Ishikawa (cell line): ENCODE measurements around the gene SELENOI.
A peak's percentile ranks its signal among the peaks of the same experiment; 100 is the strongest.

Experiments
- CEBPB ChIP-seq: IDR thresholded peaks from 2 replicates; pipeline ENCODE4 v1.6.1; 2012
- CREB1 ChIP-seq: IDR thresholded peaks from 2 replicates; pipeline ENCODE4 v1.6.1; 2012; ENCODE audit warnings: low read depth
- EGR1 ChIP-seq: IDR thresholded peaks from 2 replicates; pipeline ENCODE4 v1.6.1; 2012
- EP300 ChIP-seq: IDR thresholded peaks from 2 replicates; pipeline ENCODE4 v1.6.1; 2012; ENCODE audit warnings: borderline replicate concordance
- FOXM1 ChIP-seq: IDR thresholded peaks from 2 replicates; pipeline ENCODE4 v1.6.1; 2012; ENCODE audit warnings: low read depth, borderline replicate concordance
- MAX ChIP-seq: IDR thresholded peaks from 2 replicates; pipeline ENCODE4 v1.6.1; 2012
- NFIC ChIP-seq: IDR thresholded peaks from 2 replicates; pipeline ENCODE4 v1.6.1; 2012
- RAD21 ChIP-seq: IDR thresholded peaks from 2 replicates; pipeline ENCODE4 v1.6.1; 2012; ENCODE audit warnings: low read depth
- REST ChIP-seq: IDR thresholded peaks from 2 replicates; pipeline ENCODE4 v1.6.1; 2012; ENCODE audit warnings: low read depth, mild to moderate bottlenecking
- TAF1 ChIP-seq: IDR thresholded peaks from 2 replicates; pipeline ENCODE4 v1.6.1; 2012; ENCODE audit warnings: low read depth, mild to moderate bottlenecking
- TCF12 ChIP-seq: IDR thresholded peaks from 2 replicates; pipeline ENCODE4 v1.6.1; 2012; ENCODE audit warnings: low read depth
- TEAD4 ChIP-seq: IDR thresholded peaks from 2 replicates; pipeline ENCODE4 v1.6.1; 2012
- USF1 ChIP-seq: IDR thresholded peaks from 2 replicates; pipeline ENCODE4 v1.6.1; 2012
- YY1 ChIP-seq: IDR thresholded peaks from 2 replicates; pipeline ENCODE4 v1.6.1; 2012; ENCODE audit warnings: low read depth
- ZBTB7A ChIP-seq: IDR thresholded peaks from 2 replicates; pipeline ENCODE4 v1.6.1; 2012; ENCODE audit warnings: low read depth

The SELENOI gene

GRCh38 chr2:26394694-26395093 lies 48.8 kb downstream of the SELENOI start:
- TF ChIP-seq MAX = no peak
- TF ChIP-seq TAF1 = no peak
- no peak for TF ChIP-seq TCF12
- no peak for TF ChIP-seq TEAD4
- TF ChIP-seq RAD21 = no peak
- no peak for TF ChIP-seq CEBPB
- TF ChIP-seq ZBTB7A = no peak
- no peak for TF ChIP-seq EP300
- TF ChIP-seq CREB1 = no peak
- no peak for TF ChIP-seq REST
- TF ChIP-seq EGR1 = no peak
- no peak for TF ChIP-seq USF1
- no peak for TF ChIP-seq FOXM1
- TF ChIP-seq YY1 = no peak
- no peak for TF ChIP-seq NFIC

- TF ChIP-seq EGR1 (no peak), YY1 (no peak), TEAD4 (no peak), EP300 (no peak), USF1 (no peak), MAX (no peak), FOXM1 (no peak), TCF12 (no peak), NFIC (no peak), TAF1 (no peak), RAD21 (no peak), ZBTB7A (no peak), CREB1 (no peak), CEBPB (no peak)
These were observed 49.5 kb downstream of the SELENOI start for GRCh38 chr2:26395394-26395793.

GRCh38 chr2:26396734-26397298 lies 50.9 kb downstream of the SELENOI start:
- TF ChIP-seq YY1 = no peak
- no peak for TF ChIP-seq MAX
- no peak for TF ChIP-seq TEAD4
- no peak for TF ChIP-seq CREB1
- TF ChIP-seq RAD21 = no peak

- no peak for TF ChIP-seq USF1
- no peak for TF ChIP-seq EGR1
- peak; percentile 32; the same call in 1 of the 2 replicates for TF ChIP-seq TCF12
These were observed 53.9 kb downstream of the SELENOI start for GRCh38 chr2:26399771-26400376.

GRCh38 chr2:26400723-26401122 lies 54.8 kb downstream of the SELENOI start:
- no peak for TF ChIP-seq CEBPB
- TF ChIP-seq RAD21 = no peak
- no peak for TF ChIP-seq YY1
- no peak for TF ChIP-seq EGR1
- no peak for TF ChIP-seq ZBTB7A
- TF ChIP-seq TAF1 = no peak
- no peak for TF ChIP-seq REST
- TF ChIP-seq CREB1 = no peak
- TF ChIP-seq MAX = no peak
- no peak for TF ChIP-seq EP300
- TF ChIP-seq NFIC = no peak
- no peak for TF ChIP-seq FOXM1
- no peak for TF ChIP-seq TEAD4
- TF ChIP-seq TCF12 = no peak
- no peak for TF ChIP-seq USF1
